AG09319 (cell line): ENCODE measurements around the gene PTPRB.
A peak's percentile ranks its signal among the peaks of the same experiment; 100 is the strongest.

ENCODE experiments used
- DNase-seq: peaks from one replicate; pipeline ENCODE4 v3.0.0-alpha.2; 2010; ENCODE audit warnings: low read depth; ENCODE audit errors: extremely low read depth
- TF ChIP-seq, protein P1 (sequence below): IDR thresholded peaks from 2 replicates; pipeline ENCODE4 v1.5.1; 2011; ENCODE audit warnings: low read depth, mild to moderate bottlenecking, inconsistent platforms, low read length, moderate library complexity

The PTPRB gene

GRCh38 chr12:70576341-70577282 lies 60.6 kb downstream of the PTPRB start:
- TF ChIP-seq, protein P1, sequence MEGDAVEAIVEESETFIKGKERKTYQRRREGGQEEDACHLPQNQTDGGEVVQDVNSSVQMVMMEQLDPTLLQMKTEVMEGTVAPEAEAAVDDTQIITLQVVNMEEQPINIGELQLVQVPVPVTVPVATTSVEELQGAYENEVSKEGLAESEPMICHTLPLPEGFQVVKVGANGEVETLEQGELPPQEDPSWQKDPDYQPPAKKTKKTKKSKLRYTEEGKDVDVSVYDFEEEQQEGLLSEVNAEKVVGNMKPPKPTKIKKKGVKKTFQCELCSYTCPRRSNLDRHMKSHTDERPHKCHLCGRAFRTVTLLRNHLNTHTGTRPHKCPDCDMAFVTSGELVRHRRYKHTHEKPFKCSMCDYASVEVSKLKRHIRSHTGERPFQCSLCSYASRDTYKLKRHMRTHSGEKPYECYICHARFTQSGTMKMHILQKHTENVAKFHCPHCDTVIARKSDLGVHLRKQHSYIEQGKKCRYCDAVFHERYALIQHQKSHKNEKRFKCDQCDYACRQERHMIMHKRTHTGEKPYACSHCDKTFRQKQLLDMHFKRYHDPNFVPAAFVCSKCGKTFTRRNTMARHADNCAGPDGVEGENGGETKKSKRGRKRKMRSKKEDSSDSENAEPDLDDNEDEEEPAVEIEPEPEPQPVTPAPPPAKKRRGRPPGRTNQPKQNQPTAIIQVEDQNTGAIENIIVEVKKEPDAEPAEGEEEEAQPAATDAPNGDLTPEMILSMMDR = peak; percentile 72

DNA sequence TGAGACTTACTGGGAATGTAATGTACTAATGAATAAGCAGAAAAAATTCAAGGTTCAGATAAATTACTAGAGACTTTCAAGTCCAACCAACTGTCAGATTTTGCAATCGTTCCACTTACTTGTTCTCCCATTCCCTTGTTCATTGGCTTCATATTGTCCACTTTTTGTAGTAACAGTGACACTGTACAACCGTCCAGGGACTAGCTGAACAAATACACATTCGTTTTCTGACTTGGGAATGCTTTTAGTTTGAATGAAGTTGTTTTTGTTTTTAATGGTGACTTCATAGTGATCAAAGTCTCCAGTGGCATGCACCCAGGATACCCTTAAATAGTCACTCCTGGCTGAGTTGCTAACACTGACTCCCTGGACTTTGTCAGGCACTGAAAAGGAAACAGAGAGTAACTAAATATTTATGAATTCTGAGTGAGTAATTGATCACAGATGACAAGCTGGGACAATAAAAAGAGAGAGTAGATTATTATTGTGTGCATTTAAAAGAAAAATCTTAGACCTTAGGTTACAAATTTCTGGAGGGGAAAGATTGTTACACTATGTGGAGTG lies 65.4 kb downstream of the PTPRB start:
- DNase-seq = no peak
- TF ChIP-seq, protein P1 = no peak

More at GRCh38 chr12:70576341-70577282, 60.6 kb downstream of the PTPRB start:
- peak; percentile 54 for DNase-seq

- TF ChIP-seq, protein P1 = no peak
- no peak for DNase-seq
These were observed 66.2 kb downstream of the PTPRB start for GRCh38 chr12:70571029-70571428.

DNA sequence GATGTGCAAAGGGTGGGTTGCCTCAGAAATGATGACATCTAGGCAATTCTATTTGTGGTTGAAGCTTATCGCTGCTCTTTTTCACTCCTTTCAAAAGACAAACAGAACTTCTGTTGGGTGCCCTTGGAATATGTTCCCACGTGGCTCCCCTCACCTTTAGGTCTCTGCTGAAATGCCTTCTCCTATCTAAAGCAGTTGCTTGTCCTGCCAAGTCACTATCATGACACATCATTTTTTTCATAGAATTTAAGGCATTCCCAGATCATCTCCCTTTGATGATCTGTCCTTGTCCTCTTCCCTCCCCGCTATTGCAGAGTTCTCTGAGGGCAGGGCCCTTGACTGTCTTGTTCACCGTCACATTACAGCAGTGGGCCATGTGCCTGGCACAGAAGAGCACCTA lies 75.7 kb downstream of the PTPRB start:
- TF ChIP-seq, protein P1 = no peak
- DNase-seq = no peak

DNA sequence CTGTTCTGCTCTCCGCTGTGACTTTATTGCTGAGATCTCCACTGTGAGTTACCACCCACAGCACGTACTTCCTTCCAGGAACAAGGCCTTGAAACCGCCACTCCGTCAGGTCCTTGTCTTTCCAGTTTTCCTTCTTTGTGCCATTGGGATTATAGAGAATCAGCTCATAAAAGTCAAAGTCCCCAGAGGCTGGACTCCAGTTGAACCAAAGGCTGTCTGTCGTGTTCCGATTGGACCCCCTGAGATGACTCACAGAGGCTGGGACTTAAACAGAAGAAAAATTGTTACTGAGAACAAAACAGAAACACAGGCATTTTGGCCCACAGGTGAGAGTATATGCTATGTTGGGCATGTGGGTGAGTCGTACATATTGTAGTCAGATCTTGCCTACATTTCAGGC lies 76.6 kb downstream of the PTPRB start:
- TF ChIP-seq, protein P1 = no peak
- DNase-seq = no peak

GRCh38 chr12:70559390-70559789 lies 77.8 kb downstream of the PTPRB start:
- no peak for DNase-seq
- TF ChIP-seq, protein P1 = no peak

DNA sequence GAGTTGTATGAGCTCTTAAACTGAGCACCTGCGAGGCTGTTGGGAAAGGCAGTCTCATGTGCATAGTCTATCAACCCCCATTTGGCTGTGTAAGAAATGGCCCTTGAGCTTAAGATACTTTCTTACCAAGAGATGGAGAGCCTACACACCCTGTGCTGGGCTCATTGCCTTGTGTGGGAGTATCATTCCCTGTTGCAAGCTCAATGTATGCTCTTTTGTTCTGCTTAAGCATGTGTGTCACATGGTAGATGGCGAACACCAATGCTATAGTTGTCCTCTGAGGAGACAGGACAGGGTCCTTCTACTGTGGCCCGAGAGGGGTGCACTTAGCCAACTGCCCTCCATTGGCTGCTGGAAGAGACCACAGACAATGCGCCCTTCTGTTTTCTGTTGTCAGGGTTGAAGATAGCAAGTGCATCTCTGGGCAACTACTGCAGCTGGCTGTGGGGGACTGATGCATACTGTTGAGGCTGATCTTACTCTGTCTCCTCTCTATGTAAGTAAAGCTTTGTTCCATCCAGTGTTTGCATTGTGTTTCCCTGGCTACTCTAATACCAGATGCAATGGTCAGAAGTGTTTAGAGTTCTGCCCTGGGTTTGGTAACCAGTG lies 79.5 kb downstream of the PTPRB start:
- DNase-seq = no peak
- TF ChIP-seq, protein P1 = no peak
